HUDEP-2 (cell line): ENCODE measurements around the gene C3orf70.

Source experiments
- DNase-seq, 76 experiments: peaks; one replicate each; lab custom pipeline; 2025; ENCODE audit not compliant: unreplicated experiment in 76 of 76; lab: John Stamatoyannopoulos, UW

C3orf70 gene

GRCh38 chr3:185057829-185058228 is 95.0 kb downstream of the C3orf70 start:
- DNase-seq = no peak

- no peak for DNase-seq
Measured at GRCh38 chr3:185056908-185057307, 96.0 kb downstream of the C3orf70 start.

GRCh38 chr3:185052631-185053030 is 100.2 kb downstream of the C3orf70 start:
- DNase-seq = no peak

GRCh38 chr3:185051801-185052200 is 101.1 kb downstream of the C3orf70 start:
- DNase-seq = no peak

GRCh38 chr3:185049710-185050109 is 103.2 kb downstream of the C3orf70 start:
- DNase-seq = no peak

- no peak for DNase-seq
Measured at GRCh38 chr3:185046603-185047002, 106.3 kb downstream of the C3orf70 start.

GRCh38 chr3:185046164-185046515 is 106.7 kb downstream of the C3orf70 start:
- no peak for DNase-seq

- DNase-seq = no peak
Measured at GRCh38 chr3:185042312-185043050, 110.4 kb downstream of the C3orf70 start.

GRCh38 chr3:185041540-185041939 is 111.3 kb downstream of the C3orf70 start:
- DNase-seq = no peak

GRCh38 chr3:185040425-185040824 is 112.4 kb downstream of the C3orf70 start:
- no peak for DNase-seq

- no peak for DNase-seq
Measured at GRCh38 chr3:185037801-185038200, 115.1 kb downstream of the C3orf70 start.

- no peak for DNase-seq
Measured at GRCh38 chr3:185030951-185031350, 121.9 kb downstream of the C3orf70 start.

GRCh38 chr3:185030399-185030798 is 122.5 kb downstream of the C3orf70 start:
- no peak for DNase-seq

- no peak for DNase-seq
Measured at GRCh38 chr3:185029086-185029485, 123.8 kb downstream of the C3orf70 start.

- DNase-seq = no peak
Measured at GRCh38 chr3:185028121-185028520, 124.7 kb downstream of the C3orf70 start.
